Keratinocyte (primary cell): ENCODE measurements around the gene EDN2. TPM values are rescaled to one million over a fixed set of nuclear protein-coding genes. Genes with fewer than 3 reads are reported as not detected.
A peak's percentile ranks its signal among the peaks of the same experiment; 100 is the strongest.

ENCODE experiments used
- DNase-seq: peaks from one replicate; pipeline ENCODE4 v3.0.0-alpha.2; 2011; ENCODE audit warnings: low read depth, missing footprints, low spot score
- FAIRE-seq: peaks from 2 replicates; lab custom pipeline; 2011; peaks lifted over from hg19 to GRCh38; lab: Jason Lieb, UNC
- H2AFZ ChIP-seq: 2 replicates; pipeline ENCODE4 v1.6.0; 2012; ENCODE audit warnings: low read length, control low read depth, inconsistent platforms; ENCODE audit not compliant: control insufficient read depth
- H3K27ac ChIP-seq: 2 replicates; pipeline ENCODE4 v1.5.1; 2011; ENCODE audit warnings: low read length; ENCODE audit not compliant: control insufficient read depth, insufficient read depth
- H3K27me3 ChIP-seq: 3 replicates; pipeline ENCODE4 v1.6.0; 2011; ENCODE audit warnings: low read length; ENCODE audit not compliant: control insufficient read depth, insufficient read depth; ENCODE audit errors: extremely low read depth
- H3K36me3 ChIP-seq, 2 experiments: 2 replicates in 1 of 2; 3 replicates in 1 of 2; pipeline ENCODE4 v1.5.1; 2011; ENCODE audit warnings: low read length in 2 of 2, mild to moderate bottlenecking in 1 of 2; ENCODE audit not compliant: control insufficient read depth in 2 of 2, insufficient read depth in 2 of 2; ENCODE audit errors: extremely low read depth in 1 of 2
- H3K4me1 ChIP-seq: 3 replicates; pipeline ENCODE4 v1.5.1; 2011; ENCODE audit warnings: low read length; ENCODE audit not compliant: control insufficient read depth, insufficient read depth; ENCODE audit errors: extremely low read depth
- H3K4me2 ChIP-seq: 3 replicates; pipeline ENCODE4 v1.6.0; 2011; ENCODE audit warnings: low read depth, low read length; ENCODE audit not compliant: control insufficient read depth, insufficient read depth; ENCODE audit errors: extremely low read depth
- H3K4me3 ChIP-seq, 3 experiments: fragments of 200-600 bp in 1 of 3; sonication (generic) in 1 of 3; 2 replicates in 2 of 3; 3 replicates in 1 of 3; pipeline ENCODE4 v1.5.1; 2011 to 2016; ENCODE audit warnings: low read length in 3 of 3, mild to moderate bottlenecking in 3 of 3, control low read depth in 2 of 3, inconsistent platforms in 1 of 3, low read depth in 1 of 3, mixed read lengths in 1 of 3, mixed run types in 1 of 3, moderate library complexity in 1 of 3; ENCODE audit not compliant: control insufficient read depth in 2 of 3, insufficient read depth in 2 of 3; ENCODE audit errors: extremely low read depth in 1 of 3
- H3K79me2 ChIP-seq: 2 replicates; pipeline ENCODE4 v1.6.0; 2012; ENCODE audit warnings: low read length; ENCODE audit not compliant: control insufficient read depth, insufficient read depth
- H3K9ac ChIP-seq: 3 replicates; pipeline ENCODE4 v1.6.0; 2011; ENCODE audit warnings: low read length; ENCODE audit not compliant: control insufficient read depth, insufficient read depth; ENCODE audit errors: extremely low read depth
- H3K9me1 ChIP-seq: 3 replicates; pipeline ENCODE4 v1.6.0; 2011; ENCODE audit warnings: low read length; ENCODE audit not compliant: control insufficient read depth, insufficient read depth; ENCODE audit errors: extremely low read depth
- H3K9me3 ChIP-seq: 2 replicates; pipeline ENCODE4 v1.5.1; 2012; ENCODE audit warnings: low read depth, low read length; ENCODE audit not compliant: control insufficient read depth
- H4K20me1 ChIP-seq: 3 replicates; pipeline ENCODE4 v1.6.0; 2011; ENCODE audit warnings: low read length; ENCODE audit not compliant: control insufficient read depth, insufficient read depth; ENCODE audit errors: extremely low read depth
- EZH2 ChIP-seq: IDR thresholded peaks from one replicate; pipeline ENCODE4 v1.6.1; 2012; ENCODE audit warnings: inconsistent platforms, mild to moderate bottlenecking, low read length, moderate library complexity
- dilution Hi-C: fragments of 300-500 bp; cut with MboI; formaldehyde crosslinking; loops from one replicate; pipeline ENCODE4 v1.7.0; 2020; ENCODE audit warnings: low sequenced_read_pairs; ENCODE audit not compliant: extremely low pct_ligation_motif_present
- polyA plus RNA-seq, 5 experiments: library from polyadenylated mRNA; depleted of rRNA in 3 of 5; stranded (reverse) in 3 of 5; stranded (forward) in 1 of 5; unstranded in 1 of 5; fragments of >200 nt; gene quantifications; 1 replicate in 1 of 5; 2 replicates in 3 of 5; 3 replicates in 1 of 5; pipeline versions ENCODE4 v1.2.1 to v1.2.3, GENCODE V29; 2011 to 2012; ENCODE audit warnings: missing spikeins in 2 of 5, low read depth in 1 of 5, low replicate concordance in 1 of 5
- TF ChIP-seq, protein P1 (sequence below), 3 experiments: IDR thresholded peaks in 1 of 3; conservative IDR thresholded peaks in 1 of 3; optimal IDR thresholded peaks in 1 of 3; 2 replicates in 2 of 3; 3 replicates in 1 of 3; pipeline versions ENCODE3 to v1.5.1; 2011; ENCODE audit warnings: low read length in 3 of 3, mild to moderate bottlenecking in 3 of 3, moderate library complexity in 2 of 3, control low read depth in 1 of 3, inconsistent platforms in 1 of 3; ENCODE audit not compliant: insufficient read depth in 2 of 3; ENCODE audit errors: extremely low read depth in 1 of 3

Gene EDN2
- polyA plus RNA-seq, 1 donor (not counting 4 experiments of a cell fraction or from before 2014, with no cell fraction given) = 0.34 TPM

DNA sequence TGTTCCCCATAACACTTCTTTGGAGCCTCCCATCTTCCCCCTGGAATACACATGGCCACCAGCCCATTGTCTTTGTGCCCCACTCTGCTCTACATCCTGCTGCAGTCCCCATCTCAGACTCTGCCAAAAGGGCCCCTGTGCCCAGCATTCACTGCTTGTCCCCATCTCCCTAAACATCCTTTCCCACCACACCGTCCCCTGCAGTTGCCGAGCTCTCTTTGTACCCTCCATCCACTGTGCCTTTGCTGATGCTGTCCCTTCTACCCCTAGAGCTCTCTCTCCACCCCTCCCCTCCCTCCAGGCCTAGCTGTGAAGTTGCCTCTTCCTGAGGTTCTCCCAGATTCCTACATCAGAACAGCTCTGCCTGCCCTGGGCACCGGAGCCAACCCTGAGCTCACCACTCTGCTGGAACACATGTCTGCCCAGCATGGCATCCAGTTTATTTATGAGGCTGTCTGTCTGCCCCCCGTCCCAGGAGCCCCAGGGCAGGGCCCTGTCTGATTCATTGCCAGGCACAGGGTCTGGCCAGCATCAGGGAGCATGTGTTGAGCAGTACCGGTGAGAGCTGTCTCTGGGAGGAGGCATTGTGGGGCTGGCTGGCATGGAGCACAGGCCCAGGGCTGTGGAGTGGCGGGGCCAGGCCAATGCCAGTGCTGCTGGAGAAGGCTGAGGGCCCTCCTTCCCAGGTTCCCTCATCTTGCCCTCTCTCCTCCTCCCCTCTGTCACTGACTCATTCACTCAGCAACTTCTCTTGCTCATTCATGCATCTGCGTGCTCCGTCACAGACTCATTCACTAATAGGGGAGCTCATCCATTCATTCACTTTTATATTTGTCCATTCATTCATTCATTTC lies 28.8 kb downstream of the EDN2 start:
- H3K79me2 ChIP-seq = no peaks in the 10 kb centered on the region
- H3K9me3 ChIP-seq = no peaks in the 10 kb centered on the region
- no peak overlapping the region for H3K9ac ChIP-seq
- dilution Hi-C loops = no loop called here
- FAIRE-seq (peak; percentile 89), DNase-seq (no peak)
- TF ChIP-seq, protein P1, sequence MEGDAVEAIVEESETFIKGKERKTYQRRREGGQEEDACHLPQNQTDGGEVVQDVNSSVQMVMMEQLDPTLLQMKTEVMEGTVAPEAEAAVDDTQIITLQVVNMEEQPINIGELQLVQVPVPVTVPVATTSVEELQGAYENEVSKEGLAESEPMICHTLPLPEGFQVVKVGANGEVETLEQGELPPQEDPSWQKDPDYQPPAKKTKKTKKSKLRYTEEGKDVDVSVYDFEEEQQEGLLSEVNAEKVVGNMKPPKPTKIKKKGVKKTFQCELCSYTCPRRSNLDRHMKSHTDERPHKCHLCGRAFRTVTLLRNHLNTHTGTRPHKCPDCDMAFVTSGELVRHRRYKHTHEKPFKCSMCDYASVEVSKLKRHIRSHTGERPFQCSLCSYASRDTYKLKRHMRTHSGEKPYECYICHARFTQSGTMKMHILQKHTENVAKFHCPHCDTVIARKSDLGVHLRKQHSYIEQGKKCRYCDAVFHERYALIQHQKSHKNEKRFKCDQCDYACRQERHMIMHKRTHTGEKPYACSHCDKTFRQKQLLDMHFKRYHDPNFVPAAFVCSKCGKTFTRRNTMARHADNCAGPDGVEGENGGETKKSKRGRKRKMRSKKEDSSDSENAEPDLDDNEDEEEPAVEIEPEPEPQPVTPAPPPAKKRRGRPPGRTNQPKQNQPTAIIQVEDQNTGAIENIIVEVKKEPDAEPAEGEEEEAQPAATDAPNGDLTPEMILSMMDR (optimal IDR thresholded peaks at IDR 0.05 in 1 of 3, IDR thresholded peaks at IDR 0.05 in 1 of 3, conservative IDR thresholded peaks at IDR 0.05 in 1 of 3; ENCODE audit: extremely low read depth in 1 of 3, insufficient read depth in 2 of 3, low read length in 3 of 3) = no peak
- no peak for TF ChIP-seq EZH2
- no peak overlapping the region for H3K4me2 ChIP-seq
- H3K9me1 ChIP-seq = no peaks in the 10 kb centered on the region
- H3K4me1 ChIP-seq = peaks cover 12% of the 10 kb centered on the region
- H3K4me3 ChIP-seq = no peak overlapping the region
- H3K36me3 ChIP-seq = no peaks in the 10 kb centered on the region
- H3K27me3 ChIP-seq = no peaks in the 10 kb centered on the region
- no peak overlapping the region for H3K27ac ChIP-seq
- no peaks in the 10 kb centered on the region for H4K20me1 ChIP-seq
- H2AFZ ChIP-seq = peak overlapping the region; percentile 85

DNA sequence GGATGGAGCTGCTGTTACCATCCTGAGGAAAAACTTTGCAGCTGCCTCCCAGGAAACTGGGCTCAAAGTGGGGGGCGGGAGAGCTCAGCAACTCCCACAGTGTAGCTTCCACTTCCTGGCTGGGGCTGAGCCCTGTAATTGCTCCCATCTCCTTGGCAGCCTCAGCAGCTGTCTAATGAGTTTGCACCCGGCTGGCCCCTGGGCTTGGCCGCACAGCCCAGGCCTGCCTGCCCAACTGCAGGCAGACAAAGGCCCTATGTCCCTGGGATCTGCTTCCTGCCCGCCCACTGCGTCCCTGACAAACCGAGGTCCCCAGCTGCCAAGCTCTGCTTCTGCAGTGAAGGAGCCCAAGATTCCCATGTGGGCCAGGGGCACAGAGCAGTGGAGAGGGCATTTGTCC lies 30.1 kb downstream of the EDN2 start:
- Histone ChIP-seq H2AFZ (no peak overlapping the region), H3K79me2 (no peaks in the 10 kb centered on the region), H3K9ac (no peak overlapping the region), H3K27ac (no peak overlapping the region), H3K4me1 (peaks cover 14% of the 10 kb centered on the region), H3K36me3 (no peaks in the 10 kb centered on the region), H3K4me3 (no peak overlapping the region), H3K9me1 (no peaks in the 10 kb centered on the region), H3K4me2 (no peak overlapping the region), H4K20me1 (no peaks in the 10 kb centered on the region), H3K27me3 (no peaks in the 10 kb centered on the region), H3K9me3 (no peaks in the 10 kb centered on the region)
- no peak for FAIRE-seq
- no peak for TF ChIP-seq EZH2
- TF ChIP-seq, protein P1 (optimal IDR thresholded peaks at IDR 0.05 in 1 of 3, IDR thresholded peaks at IDR 0.05 in 1 of 3, conservative IDR thresholded peaks at IDR 0.05 in 1 of 3; ENCODE audit: extremely low read depth in 1 of 3, insufficient read depth in 2 of 3, low read length in 3 of 3) = no peak
- DNase-seq = no peak
- dilution Hi-C loops = no loop called here
